NT2/D1 (cell line): ENCODE measurements around the gene RETREG3.

Experiments used
- SUZ12 ChIP-seq: IDR thresholded peaks from 2 replicates; pipeline ENCODE4 v1.6.1; 2011; ENCODE audit not compliant: insufficient read length, insufficient read depth; ENCODE audit errors: extremely low read depth
- YY1 ChIP-seq: IDR thresholded peaks from 2 replicates; pipeline ENCODE4 v1.6.1; 2011; ENCODE audit not compliant: insufficient read length, insufficient read depth
- ZNF274 ChIP-seq: IDR thresholded peaks from 2 replicates; pipeline ENCODE4 v1.6.1; 2011; ENCODE audit warnings: mild to moderate bottlenecking, low read depth, low read length

GRCh38 chr17:42632949-42633444, 23.8 kb upstream of the RETREG3 start:
- TF ChIP-seq SUZ12 (no peak), YY1 (no peak), ZNF274 (no peak)
